Mucosa of rectum (tissue), 2 donors: ENCODE measurements around the gene ZSCAN16.
A peak's percentile ranks its signal among the peaks of the same experiment; 100 is the strongest.
"Not testable (repeated sequence)": the region's sequence is repeated elsewhere in the genome, so short reads cannot be mapped to it uniquely, and the experiment has no call there.

ENCODE experiments used
- H3K27ac ChIP-seq, 2 donors: one replicate each; pipeline ENCODE4 v1.7.0; 2013; ENCODE audit warnings: inconsistent platforms in 2 of 2, low read depth in 2 of 2, low read length in 2 of 2
- H3K27me3 ChIP-seq, 2 donors: one replicate each; pipeline ENCODE4 v1.7.0; 2013; ENCODE audit warnings: low read length in 2 of 2; ENCODE audit not compliant: control insufficient read depth in 2 of 2, insufficient read depth in 2 of 2
- H3K36me3 ChIP-seq, 2 donors: one replicate each; pipeline ENCODE4 v1.7.0; 2013; ENCODE audit warnings: low read length in 2 of 2; ENCODE audit not compliant: control insufficient read depth in 2 of 2, insufficient read depth in 2 of 2
- H3K4me1 ChIP-seq, 2 donors: one replicate each; pipeline ENCODE4 v1.7.0; 2013; ENCODE audit warnings: low read length in 2 of 2, mild to moderate bottlenecking in 1 of 2; ENCODE audit not compliant: control insufficient read depth in 2 of 2, insufficient read depth in 2 of 2
- H3K4me3 ChIP-seq, 2 donors: one replicate each; pipeline ENCODE4 v1.7.0; 2013; ENCODE audit warnings: low read length in 2 of 2
- H3K9ac ChIP-seq, 2 donors: one replicate each; pipeline ENCODE4 v1.7.0; 2013; ENCODE audit warnings: low read length in 2 of 2, low read depth in 1 of 2, mild to moderate bottlenecking in 1 of 2
- H3K9me3 ChIP-seq, 2 donors: one replicate each; pipeline ENCODE4 v1.7.0; 2013; ENCODE audit warnings: low read length in 2 of 2; ENCODE audit not compliant: control insufficient read depth in 2 of 2
- donor health status: healthy.
- donor health status: Normal muscosa, but diverticular disease.

Gene ZSCAN16

GRCh38 chr6:28124350-28124970 is at the start of gene ZSCAN16:
ZSCAN16 (plus strand) TSS chr6:28124609; CDS start chr6:28125444, 835 bp downstream.
- Histone ChIP-seq H3K36me3 (peaks cover 5 to 33% of the 10 kb centered on the region in 2 donors), H3K9me3 (no peaks in the 10 kb centered on the region), H3K4me3 (peak within 1 kb of the TSS; percentile 76 to 94), H3K27ac (peak within 1 kb of the TSS; percentile 30 to 69), H3K4me1 (peaks cover 3 to 8% of the 10 kb centered on the region in 2 donors), H3K9ac (peak within 1 kb of the TSS; percentile 73 to 90), H3K27me3 (no peaks in the 10 kb centered on the region)

DNA sequence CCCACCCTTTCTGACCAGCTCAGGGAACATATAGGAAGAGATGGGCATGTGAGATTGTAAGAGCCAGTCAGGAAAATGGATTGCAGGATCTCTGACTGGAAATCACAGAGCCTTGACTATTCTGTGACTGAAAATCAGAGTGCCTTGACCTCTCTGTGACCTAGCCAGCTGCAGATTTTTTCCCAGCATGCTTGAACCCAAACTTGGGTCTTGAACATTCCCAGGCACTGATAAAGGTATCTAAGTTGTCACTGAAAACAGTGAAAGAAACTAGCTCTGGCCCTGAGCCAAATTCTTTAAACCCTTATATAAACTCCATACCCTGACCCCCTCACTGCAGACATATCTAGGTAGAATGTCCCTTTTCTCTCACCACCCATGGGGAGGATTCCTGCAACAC is 46.4 kb upstream of the ZSCAN16 start:
- H3K36me3 ChIP-seq = no peaks in the 10 kb centered on the region
- no peaks in the 10 kb centered on the region for H3K9me3 ChIP-seq
- no peaks in the 10 kb centered on the region for H3K27me3 ChIP-seq
- H3K4me3 ChIP-seq = no peak overlapping the region
- H3K4me1 ChIP-seq = peaks cover 5 to 10% of the 10 kb centered on the region in 2 donors
- H3K27ac ChIP-seq = no peak overlapping the region
- no peak overlapping the region for H3K9ac ChIP-seq

GRCh38 chr6:28078836-28079235 is 45.6 kb upstream of the ZSCAN16 start:
- H3K9ac ChIP-seq = no peak overlapping the region
- H3K4me3 ChIP-seq = no peak overlapping the region
- H3K9me3 ChIP-seq = no peaks in the 10 kb centered on the region
- H3K27ac ChIP-seq = no peak overlapping the region
- no peaks in the 10 kb centered on the region for H3K36me3 ChIP-seq
- H3K27me3 ChIP-seq = no peaks in the 10 kb centered on the region
- peaks cover 5 to 10% of the 10 kb centered on the region in 2 donors for H3K4me1 ChIP-seq

- H3K4me1 ChIP-seq, H3K9me3 ChIP-seq, H3K27me3 ChIP-seq, H3K36me3 ChIP-seq: not testable (repeated sequence)
- peak within 1 kb of the TSS; percentile 92 to 99 for H3K4me3 ChIP-seq
- peak within 1 kb of the TSS; percentile 83 to 97 for H3K9ac ChIP-seq
- peak within 1 kb of the TSS; percentile 93 to 94 for H3K27ac ChIP-seq
These were observed 44.1 kb upstream of the ZSCAN16 start, which contains the start of gene ZNF165 for GRCh38 chr6:28080381-28080630. ZNF165 (plus strand) TSS chr6:28080568; CDS start chr6:28085481, 4,913 bp downstream.

GRCh38 chr6:28080631-28081485 is 43.6 kb upstream of the ZSCAN16 start:
- peak overlapping the region; percentile 92 to 99 for H3K4me3 ChIP-seq
- peak overlapping the region; percentile 83 to 97 for H3K9ac ChIP-seq
- no peaks in the 10 kb centered on the region for H3K27me3 ChIP-seq
- peak overlapping the region; percentile 93 to 94 for H3K27ac ChIP-seq
- peaks cover 0 to 7% of the 10 kb centered on the region in 2 donors for H3K36me3 ChIP-seq
- H3K4me1 ChIP-seq = peaks cover 5 to 10% of the 10 kb centered on the region in 2 donors
- H3K9me3 ChIP-seq = no peaks in the 10 kb centered on the region

DNA sequence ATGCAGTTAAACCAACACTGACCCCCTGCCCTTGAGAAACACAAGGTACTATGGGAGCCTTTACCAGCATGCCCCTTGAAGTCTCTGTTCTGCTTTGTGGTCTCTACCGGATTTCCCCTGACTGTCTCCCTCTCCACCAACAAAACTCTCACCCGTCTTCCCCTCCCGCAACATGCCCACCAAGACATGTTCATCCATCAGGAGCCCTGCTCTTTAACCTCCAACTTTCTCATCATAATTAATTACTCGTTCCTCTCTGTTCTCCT is 43.0 kb upstream of the ZSCAN16 start:
- Histone ChIP-seq H3K27ac (peak overlapping the region; percentile 93 to 94), H3K4me1 (peaks cover 5 to 10% of the 10 kb centered on the region in 2 donors), H3K36me3 (peaks cover 0 to 13% of the 10 kb centered on the region in 2 donors), H3K9ac (peak overlapping the region; percentile 83 to 97), H3K27me3 (no peaks in the 10 kb centered on the region), H3K9me3 (no peaks in the 10 kb centered on the region), H3K4me3 (peak overlapping the region; percentile 92 to 99)

- H3K9ac ChIP-seq = no peak overlapping the region
- H3K9me3 ChIP-seq = peaks cover 0 to 1% of the 10 kb centered on the region in 2 donors
- no peak overlapping the region for H3K4me3 ChIP-seq
- no peak overlapping the region for H3K27ac ChIP-seq
- no peaks in the 10 kb centered on the region for H3K27me3 ChIP-seq
- peaks cover 5 to 10% of the 10 kb centered on the region in 2 donors for H3K4me1 ChIP-seq
- peaks cover 6 to 19% of the 10 kb centered on the region in 2 donors for H3K36me3 ChIP-seq
These were observed 41.5 kb upstream of the ZSCAN16 start for GRCh38 chr6:28082939-28083338.

DNA sequence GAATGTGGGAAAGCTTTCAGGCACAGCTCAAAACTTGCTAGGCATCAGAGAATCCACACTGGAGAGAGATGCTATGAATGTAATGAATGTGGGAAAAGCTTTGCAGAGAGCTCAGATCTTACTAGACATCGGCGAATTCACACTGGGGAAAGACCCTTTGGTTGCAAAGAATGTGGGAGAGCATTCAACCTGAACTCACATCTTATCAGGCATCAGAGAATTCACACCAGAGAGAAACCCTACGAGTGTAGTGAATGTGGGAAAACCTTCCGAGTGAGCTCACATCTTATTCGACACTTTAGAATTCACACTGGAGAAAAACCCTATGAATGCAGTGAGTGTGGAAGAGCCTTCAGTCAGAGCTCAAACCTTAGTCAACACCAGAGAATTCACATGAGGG is 35.4 kb upstream of the ZSCAN16 start:
- Histone ChIP-seq H3K9ac (no peak overlapping the region), H3K27ac (no peak overlapping the region), H3K36me3 (peaks cover 26 to 32% of the 10 kb centered on the region in 2 donors), H3K4me3 (no peak overlapping the region), H3K4me1 (no peaks in the 10 kb centered on the region), H3K9me3 (peaks cover 12 to 20% of the 10 kb centered on the region in 2 donors), H3K27me3 (no peaks in the 10 kb centered on the region)

GRCh38 chr6:28090917-28091586 is 33.4 kb upstream of the ZSCAN16 start:
- no peaks in the 10 kb centered on the region for H3K4me1 ChIP-seq
- H3K9me3 ChIP-seq = peaks cover 12 to 20% of the 10 kb centered on the region in 2 donors
- H3K27ac ChIP-seq = no peak overlapping the region
- H3K9ac ChIP-seq = no peak overlapping the region
- no peaks in the 10 kb centered on the region for H3K27me3 ChIP-seq
- peaks cover 23 to 26% of the 10 kb centered on the region in 2 donors for H3K36me3 ChIP-seq
- peak overlapping the region in 1 of 2 donors; percentile 53 for H3K4me3 ChIP-seq

DNA sequence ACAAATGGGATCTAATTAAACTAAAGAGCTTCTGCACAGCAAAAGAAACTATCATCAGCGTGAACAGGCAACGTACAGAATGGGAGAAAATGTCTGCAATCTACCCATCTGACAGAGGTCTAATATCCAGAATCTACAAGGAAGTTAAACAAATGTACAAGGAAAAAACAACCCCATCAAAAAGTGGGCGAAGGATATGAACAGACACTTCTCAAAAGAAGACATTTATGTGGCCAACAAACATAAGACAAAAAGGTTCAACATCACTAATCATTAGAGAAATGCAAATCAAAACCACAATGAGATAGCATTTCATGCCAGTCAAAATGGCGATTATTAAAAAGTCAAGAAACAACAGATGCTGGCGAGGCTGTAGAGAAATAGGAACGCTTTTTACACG is 22.2 kb upstream of the ZSCAN16 start:
- not testable (repeated sequence) for H3K27me3 ChIP-seq, H3K4me1 ChIP-seq, H3K36me3 ChIP-seq, H3K9ac ChIP-seq, H3K4me3 ChIP-seq, H3K27ac ChIP-seq, H3K9me3 ChIP-seq
